NOMO-1 (cell line): Measurements from ENCODE around the gene SPANXC.
A peak's percentile ranks its signal among the peaks of the same experiment; 100 is the strongest.
"Not testable (repeated sequence)": the region's sequence is repeated elsewhere in the genome, so short reads cannot be mapped to it uniquely, and the experiment has no call there.

Source experiments
- DNase-seq, 2 experiments: peaks; one replicate each; lab custom pipeline; 2025; ENCODE audit not compliant: unreplicated experiment in 2 of 2; lab: John Stamatoyannopoulos, UW

The SPANXC gene

GRCh38 chrX:141242417-141242816, at the start of gene SPANXC:
TSS of gene SPANXC (minus strand) at chrX:141242517. CDS start at chrX:141242457, 60 bp downstream.
- DNase-seq: not testable (repeated sequence)

- no peak for DNase-seq
Measured at GRCh38 chrX:141279476-141279875, 37.2 kb upstream of the SPANXC start.

DNA sequence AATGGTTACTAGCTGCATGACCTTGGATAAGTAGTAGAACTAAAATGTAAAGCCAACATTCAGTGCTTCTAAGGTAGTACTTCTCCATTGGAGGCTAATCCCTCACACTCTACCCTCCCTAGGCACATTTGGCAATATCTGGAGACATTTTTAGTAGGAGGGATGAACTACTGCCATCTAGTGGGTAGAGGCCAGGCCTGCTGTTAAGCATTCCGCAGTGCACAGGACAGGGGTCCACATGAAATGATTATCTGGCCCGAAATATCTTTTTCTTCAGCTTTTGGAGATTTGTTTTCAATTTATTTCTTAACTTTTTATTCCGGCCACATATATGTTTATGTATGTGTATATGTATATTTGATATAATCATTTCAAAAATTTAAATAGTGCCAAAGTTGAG, 36.0 kb upstream of the SPANXC start:
- DNase-seq: peak in 1 of 2 experiments; percentile 1

- DNase-seq: no peak
Measured at GRCh38 chrX:141258080-141258479, 15.8 kb upstream of the SPANXC start.

GRCh38 chrX:141221611-141222010, 20.7 kb downstream of the SPANXC start:
- no peak for DNase-seq

GRCh38 chrX:141220342-141221008, 21.8 kb downstream of the SPANXC start:
- no peak for DNase-seq

GRCh38 chrX:141214196-141214595, 28.1 kb downstream of the SPANXC start:
- DNase-seq: no peak

DNA sequence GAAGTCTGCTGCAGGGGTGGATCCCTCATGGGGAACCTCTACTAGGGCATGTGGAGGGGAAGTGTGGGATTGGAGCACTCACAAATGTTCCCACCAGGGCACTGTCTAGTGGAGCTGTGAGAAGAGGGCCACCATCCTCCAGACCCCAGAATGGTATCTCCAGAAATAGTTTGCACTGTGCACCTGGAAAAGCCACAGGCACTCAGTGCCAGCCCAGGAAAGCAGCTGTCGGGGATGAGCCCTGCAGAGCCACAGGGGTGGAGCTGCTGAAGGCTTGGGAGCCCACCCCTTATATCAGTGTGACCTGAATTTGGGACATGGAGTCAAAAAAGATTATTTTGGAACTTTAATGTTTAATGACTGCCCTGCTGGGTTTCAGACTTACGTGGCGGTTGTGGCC, 40.4 kb downstream of the SPANXC start:
- no peak for DNase-seq
